GM18499 (cell line): ENCODE data around the gene ANKRD29.

ENCODE experiments used
- ATAC-seq: cut with Tn5 transposase; IDR thresholded peaks from one replicate; pipeline ENCODE4 v1.9.1; 2021; ENCODE audit warnings: moderate number of reproducible peaks; ENCODE audit not compliant: insufficient read depth, unreplicated experiment

ANKRD29 gene

DNA sequence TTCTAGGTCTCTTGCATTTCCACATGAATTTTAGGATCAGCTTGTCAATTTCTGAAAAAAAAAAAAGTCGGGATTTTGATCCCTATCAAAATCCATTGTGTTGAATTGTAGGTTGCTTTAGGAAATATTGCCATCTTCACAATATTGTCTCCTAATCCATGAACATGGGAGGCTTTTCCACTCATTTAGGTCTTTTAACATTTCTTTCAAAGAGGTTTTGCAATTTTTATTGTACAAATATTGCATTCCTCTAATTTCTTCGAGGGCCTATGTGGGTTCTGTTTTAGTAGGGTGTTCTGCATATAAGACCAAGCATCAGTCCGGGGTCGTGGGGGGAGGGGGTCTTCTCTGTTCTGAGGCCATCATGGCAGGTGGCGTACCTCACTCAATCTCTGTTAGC is 25.8 kb upstream of the ANKRD29 start:
- no peak for ATAC-seq

DNA sequence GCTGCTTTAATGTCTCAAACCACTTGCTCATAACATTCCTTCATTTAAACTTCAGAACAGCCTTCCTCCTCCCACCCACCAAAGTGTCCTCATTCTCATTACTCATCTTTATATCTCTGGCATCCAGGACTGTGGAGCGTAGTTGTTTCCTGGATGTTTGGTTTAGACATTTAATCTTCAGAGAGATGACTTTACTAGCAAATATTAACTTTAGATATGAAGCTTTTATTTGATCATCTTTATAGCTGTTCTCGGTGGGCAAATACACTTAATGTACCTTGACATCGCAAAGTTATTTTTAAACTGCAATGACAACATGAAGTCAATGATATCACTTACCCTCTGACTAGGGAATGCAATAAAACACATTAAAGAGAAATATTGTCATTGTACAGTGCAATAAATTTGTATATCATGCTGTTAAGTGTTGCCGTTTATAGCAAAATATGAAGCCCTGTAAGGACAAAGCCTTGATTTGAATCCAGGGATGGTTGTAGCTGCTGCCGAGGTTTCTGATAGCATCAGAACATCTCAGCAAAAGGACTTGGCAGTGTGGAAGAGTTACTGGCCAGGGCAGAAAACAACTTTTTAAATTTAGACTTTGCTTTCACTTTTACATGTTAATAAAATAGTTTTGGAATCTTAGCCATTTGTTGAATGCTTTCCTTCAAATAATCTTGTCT is 21.9 kb upstream of the ANKRD29 start:
- no peak for ATAC-seq

DNA sequence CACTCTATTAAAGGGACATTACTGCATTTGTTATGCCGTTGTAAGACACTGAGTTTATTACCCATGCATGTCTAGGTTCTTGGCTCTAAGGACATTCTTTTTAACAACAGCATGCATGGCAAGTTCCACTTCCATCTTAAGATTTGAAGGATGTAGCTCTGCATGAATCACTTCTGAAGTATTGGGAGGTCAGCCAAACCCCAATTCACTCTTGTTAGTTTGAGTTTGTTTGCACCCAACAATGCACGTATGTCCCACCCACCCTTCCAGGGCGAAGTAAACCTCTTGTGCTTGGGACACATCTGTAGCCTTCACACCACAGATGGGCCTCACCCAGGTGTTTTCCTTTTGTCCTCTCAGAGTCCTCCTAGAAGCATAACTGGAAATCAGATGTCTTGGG is 21.0 kb upstream of the ANKRD29 start:
- ATAC-seq: no peak

DNA sequence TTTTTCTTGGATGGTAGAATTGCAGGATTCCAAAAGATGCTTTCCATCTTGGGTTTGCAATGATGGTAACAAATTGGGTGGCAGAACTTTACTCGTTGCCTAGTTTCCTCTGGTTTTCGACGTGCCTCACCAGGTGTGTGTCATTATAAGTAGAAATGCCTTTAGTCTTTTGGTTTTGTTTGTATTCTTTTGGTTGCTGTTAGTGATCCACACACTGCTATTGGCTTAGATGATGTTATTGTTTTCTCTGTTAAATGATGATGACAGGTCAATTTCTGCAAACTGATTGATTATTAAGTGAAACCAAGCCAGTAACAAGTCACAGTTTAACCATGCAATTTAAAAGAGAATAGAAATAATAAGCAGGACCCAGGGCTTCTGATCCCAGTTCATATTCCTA is 20.4 kb upstream of the ANKRD29 start:
- no peak for ATAC-seq

DNA sequence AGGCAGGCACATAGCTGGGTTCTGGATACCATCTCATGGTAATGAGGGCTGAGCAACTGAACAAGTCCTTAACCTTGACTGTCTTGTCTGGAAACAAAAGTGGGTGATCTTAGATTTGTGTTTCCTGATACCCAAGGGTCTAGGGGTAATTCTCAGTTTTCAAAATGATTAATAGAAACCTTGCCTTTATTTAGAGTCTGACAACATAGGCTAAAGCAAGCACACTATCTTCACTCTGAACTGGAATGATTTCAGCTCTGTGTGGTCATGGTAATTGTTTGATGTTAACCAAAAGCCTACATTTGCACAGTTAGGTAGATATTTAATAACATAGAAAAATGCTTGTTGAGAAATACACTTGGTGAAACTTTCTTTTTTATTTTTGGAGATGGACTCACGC is 19.8 kb upstream of the ANKRD29 start:
- no peak for ATAC-seq

DNA sequence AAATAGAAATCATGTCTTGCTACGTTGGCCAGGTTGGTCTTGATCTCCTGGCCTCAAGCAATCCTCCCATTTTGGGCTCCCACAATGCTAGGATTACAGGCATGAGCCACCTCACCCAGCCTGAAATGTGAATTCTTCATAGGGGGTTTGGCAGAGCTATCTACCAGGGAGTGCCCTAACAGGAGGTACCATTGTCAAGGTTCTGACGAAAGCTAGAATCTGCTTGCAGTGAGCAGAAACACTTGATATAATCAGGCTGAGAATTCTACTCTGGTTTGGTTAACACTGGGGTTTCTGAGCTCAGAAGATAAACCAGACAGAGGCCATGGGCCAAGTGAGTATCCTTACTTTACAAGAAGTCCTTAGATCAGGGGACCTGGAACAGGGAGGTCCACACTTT is 19.3 kb upstream of the ANKRD29 start:
- no peak for ATAC-seq

DNA sequence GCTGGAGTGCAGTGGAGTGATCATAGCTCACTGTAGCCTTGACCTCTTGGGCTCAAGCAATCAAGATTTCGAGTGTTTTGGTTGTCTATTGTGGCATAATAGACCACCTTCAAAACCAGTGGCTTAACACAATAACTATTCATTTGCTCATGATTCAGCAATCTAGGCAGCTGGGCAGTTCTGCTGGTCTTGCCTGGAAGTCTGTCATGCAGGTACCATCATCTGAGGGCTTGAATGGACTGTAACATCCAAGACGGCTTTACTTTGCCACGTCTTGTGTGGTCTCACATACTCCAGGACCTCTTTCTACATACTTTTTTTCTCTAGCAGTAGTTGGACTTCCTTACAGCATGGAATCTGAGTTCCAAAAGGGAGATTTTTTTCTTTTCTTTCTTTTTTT is 13.2 kb upstream of the ANKRD29 start:
- no peak for ATAC-seq

DNA sequence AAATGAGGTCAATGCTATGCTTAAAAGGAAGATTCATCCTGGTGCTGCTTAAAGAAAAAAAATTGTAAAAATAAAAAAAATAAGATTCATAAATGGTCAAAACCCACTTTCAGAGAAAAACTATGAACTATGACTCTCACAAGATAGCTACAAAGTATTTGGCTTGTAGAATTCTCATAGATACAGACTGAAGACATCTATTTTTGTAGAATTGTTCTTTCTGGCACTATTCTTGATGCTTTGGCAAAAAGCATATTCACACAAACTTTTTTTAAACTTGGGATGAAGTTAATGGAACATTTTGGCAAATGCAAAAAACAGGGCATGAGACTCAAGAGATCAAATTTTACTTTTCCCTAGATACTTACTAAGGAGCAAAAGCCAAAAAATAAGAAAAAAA is 12.5 kb upstream of the ANKRD29 start:
- no peak for ATAC-seq

DNA sequence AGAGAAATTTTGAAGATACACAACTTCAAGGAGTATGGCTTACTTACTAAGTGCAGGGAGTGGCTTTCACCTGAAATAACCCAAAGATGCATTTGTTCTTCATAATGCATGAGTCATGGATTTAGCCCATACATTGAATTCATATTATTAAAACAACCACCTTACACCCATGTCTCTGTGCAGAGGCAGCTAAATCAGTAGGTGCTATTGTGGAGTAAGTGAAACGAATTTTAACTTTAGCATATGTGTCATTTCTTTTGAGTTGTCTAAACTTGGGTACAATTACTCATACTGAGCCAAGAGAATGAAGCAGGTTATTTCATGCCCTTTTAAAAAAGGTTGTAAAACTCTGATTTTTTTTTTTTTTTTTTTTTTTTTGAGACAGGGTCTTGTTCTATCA is 11.0 kb upstream of the ANKRD29 start:
- no peak for ATAC-seq

DNA sequence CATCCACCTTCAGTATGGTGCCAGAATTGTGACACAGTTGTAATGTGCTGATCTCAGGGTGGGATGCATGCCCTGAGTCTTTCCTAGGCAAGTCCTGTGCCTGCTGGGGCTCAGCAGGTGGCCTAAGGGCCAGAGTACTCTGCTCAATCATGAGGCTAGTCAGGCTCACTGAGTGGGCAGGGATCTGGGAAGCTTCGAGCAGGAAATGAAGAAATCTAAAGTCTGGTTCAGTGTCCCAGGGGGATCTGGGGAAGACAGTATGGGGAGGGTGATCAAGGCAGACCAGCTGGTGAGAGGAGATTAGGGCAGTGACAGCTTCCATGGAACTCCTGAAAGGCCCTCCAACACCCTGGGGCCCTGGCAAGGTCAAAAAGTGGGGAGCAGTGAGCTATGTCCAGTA is 8.9 kb upstream of the ANKRD29 start:
- ATAC-seq: no peak

DNA sequence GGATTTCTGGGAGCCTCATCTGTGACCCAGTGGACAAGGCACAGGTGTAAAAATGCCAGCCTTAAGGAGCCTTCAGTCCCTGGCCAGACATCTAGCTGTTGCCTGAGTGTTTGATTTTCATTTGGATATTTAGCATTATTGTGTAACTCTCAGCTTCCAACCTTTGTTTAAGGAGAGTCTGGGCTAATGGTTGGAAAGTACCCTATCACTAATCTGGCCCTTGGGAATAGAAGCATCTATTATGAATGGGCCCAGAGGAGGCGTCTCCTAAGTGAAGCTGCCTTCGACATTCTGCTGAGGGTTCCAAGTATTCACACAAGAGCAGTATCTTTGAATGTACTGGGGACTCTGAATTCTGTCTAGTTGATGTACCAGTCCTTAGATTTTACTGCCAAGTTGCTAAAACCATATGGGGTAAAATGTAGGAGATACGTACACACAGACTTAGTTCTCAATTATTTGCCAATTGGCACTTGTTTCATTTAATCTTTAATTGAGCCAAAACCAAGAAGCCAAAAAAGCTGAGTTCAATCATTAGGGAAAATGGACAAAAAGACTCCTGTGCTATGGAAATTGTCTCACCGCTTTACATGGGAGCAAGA is 7.2 kb upstream of the ANKRD29 start:
- ATAC-seq: no peak

DNA sequence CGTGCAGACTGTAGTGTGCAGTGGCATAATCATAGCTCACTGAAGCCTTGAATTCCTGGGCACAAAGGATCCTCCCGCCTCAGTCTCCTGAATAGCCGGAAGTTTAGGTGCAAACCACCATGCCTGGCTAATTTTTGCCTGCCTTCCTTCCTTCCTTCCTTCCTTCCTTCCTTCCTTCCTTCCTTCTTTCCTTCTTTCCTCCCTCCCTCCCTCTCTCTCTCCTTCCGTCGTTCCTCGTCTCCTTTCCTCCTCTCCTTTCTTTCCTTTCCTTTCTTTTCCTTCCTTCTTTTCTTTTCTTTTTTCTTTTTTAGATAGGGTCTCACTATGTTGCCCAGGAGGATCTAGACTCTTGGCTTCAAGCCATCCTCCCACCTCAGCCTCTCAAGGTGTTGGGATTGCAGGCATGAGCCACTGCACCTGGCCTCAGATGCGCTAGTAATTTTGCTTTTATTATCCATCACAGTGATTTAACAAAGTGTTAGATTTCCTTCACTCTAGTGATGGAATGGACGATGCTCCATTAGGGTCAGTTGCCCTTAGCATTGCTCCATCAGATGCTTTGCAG is 6.6 kb upstream of the ANKRD29 start:
- ATAC-seq: no peak

DNA sequence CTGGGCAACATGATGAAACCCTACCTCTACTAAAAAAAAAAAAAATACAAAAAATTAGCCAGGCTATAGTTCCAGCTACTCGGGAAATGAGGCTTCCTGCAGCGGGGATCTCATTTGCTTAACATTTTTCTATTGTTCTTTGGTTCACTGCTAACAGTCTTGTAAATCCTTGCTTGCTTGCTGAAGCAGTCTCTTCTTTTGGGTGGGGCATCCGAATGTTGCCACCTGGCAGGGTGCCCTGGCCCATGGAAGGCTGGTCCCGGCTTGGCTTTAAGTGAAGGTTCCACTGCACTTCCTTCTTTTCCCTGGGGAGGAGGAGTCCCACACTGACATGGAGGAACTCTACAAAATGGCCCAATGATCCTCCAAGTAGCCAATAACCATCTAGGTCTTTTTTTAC is 6.0 kb upstream of the ANKRD29 start:
- no peak for ATAC-seq

DNA sequence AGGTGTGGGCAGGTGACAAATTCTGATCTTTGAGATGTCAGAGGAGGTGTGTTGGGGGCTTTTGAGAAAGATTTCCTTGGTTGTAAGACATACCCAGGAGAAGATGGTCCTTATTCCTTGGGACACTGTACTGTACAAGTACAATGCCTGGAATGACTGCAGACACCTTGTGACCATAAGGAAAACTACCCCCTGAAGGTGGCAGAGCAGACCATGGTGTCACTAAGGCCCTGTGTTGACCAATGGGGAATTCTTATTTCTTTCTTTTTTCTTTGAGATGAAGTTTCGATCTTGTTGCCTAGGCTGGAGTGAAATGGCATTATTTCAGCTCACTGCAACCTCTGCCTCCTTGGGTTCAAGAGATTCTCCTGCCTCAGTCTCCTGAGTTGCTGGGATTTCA is 4.4 kb upstream of the ANKRD29 start:
- ATAC-seq: no peak

DNA sequence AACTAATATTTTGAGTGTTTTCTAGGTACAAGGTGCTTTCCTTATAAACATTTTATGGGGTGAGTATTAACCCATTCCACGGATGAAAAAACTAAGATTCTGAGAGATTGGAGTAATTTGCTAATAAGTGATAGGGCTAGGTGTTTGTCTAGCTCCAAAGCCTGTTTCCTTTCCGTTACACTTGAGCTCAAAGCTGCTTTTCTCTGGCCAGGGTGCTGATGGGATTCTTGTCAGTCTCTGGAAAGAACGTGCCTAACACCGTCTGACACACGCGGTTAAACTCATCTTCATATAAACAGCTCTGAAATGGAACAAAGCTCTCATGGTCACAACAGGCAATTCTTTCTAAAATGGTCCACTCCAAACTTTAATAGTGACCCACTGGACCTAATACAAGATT is 2.0 kb upstream of the ANKRD29 start:
- ATAC-seq: no peak

DNA sequence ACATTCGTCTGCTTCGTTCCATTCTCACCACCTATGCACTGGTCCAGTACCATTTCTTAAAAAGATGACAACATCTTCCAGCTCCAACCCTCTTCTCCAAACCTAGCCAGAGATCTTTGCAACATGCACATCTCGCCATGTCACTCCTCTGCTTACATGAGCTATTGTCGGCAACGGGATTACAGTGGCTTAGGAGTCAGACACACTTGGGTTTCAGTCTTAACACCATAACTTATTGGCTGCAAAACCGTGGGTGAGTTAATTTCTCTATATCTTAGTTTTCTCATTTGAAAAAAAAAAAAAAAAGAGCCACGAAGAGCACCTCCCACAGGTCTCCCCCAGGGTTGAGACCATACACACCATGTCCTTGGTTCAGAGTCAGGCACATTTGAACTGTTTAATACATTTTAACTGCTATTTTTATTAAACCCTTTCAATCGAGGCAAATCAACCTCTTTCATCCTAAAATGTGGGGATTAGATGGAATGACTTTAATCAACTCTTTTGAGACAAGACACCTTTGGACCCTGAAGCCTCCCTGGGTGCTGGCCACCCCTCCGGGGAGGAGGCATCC is 889 bp downstream of the ANKRD29 start:
- ATAC-seq: no peak

DNA sequence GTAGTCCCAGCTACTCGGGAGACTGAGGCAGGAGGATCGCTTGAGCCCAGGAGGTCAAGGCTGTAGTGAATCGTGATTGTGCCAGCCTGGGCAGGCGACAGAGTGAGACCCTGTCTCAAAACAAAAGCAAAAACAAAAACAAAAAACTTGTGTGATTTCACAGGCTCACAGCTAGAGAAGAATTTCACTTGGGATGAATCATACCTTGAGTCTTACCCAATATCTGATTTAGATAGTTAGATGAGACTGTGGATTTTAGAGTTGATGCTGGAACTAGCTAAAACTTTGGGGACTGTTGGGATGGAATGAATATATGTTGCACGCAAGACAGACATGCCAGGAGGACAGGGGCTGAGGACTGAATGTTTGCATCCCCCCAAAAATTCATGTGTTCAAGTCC is 4.4 kb downstream of the ANKRD29 start:
- ATAC-seq: no peak

DNA sequence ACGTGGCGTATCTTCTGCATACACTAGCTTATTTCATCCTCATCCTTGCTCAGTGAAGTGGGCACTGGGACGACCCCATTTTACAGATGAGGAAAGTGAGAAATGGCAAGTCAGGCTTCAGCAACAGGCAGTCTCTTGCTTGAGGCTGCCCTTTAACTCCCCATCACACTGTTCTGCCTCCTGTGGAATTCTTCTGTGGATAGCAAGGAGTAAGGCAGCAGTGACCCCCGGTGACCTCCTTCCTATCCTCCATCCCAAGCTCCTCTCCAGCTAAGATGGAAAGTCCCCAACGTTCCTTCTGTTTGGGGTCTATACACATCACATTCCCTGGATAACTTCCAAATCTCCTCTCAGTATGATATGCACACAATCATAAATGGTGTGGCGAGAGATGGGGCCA is 10.5 kb downstream of the ANKRD29 start:
- no peak for ATAC-seq

DNA sequence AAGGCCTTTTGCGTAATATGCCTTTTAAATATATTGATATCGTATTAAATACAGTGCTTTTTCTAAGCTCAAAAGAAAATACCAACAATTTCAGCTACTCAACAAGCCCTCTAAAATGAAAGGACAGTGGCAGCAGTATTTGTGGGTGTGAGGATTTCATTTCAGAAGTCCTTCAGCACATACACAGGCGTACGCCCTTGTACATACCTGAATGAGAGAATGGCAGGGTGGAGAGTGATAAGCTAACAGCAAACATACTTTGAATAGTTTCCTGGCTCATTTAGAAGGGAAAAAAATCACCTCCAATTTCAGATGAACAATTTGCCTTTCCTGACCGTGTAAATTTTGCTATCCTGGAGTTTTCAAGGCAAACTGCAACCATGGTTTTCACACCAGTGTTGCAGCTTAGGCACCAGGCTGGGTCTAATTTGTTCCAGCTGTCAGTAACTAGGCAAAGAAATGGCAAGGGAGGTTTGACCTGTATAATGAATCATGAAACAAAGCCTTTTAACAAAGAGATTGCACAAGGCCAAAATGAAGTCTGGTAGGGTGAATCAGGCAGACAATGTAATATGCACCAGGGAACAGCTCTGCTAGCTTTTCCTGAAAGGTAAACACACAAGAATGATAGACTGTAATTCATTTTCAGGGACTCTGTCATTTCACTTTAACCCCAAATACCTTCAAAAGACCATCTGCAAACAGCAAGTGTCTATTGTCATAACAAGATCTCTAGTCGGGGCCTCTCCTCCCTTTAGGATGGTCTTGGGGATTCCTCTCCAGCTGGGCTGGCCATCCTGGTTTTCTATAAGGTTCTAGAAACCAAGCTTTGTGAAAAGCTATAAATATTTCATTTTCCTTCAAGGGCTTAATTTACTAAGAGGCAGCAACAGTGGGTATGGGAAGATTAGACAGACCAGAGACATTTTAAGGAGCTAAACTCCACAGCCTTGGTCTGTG is 11.5 kb downstream of the ANKRD29 start:
- ATAC-seq: no peak

DNA sequence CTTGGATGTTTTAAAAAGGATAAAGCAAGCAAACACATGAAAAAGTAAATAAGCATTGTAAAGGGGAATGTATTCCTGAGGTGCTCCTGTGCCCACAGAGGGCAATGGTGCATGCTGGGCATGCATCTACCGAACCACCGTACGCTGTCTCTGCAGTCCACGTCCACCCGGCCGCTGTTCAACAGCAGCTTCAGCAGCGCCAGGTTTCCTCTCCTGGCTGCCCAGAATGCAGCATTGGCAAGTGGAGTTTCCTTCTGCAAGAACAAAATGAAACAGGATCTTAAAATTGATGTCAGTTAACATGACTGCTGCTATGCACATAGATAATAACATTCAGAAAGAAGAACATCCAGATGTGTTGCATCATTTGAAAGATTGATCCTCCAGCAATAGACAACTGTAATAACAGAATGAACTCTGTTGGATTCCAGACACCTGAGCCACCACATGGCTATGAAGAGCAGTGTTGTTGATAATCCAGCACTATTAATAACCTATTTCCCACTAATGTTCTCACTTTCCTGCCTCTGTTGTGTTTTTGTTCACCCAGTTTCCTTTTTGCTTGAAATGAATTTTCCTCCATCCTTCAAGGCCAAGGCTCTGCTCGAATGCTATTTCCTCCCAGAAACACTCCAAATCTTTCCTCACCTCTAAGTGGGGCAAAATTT is 13.6 kb downstream of the ANKRD29 start:
- ATAC-seq: no peak
